KBM-7 (cell line): Measurements from ENCODE around the gene UCKL1.
"Not testable (repeated sequence)": the region's sequence is repeated elsewhere in the genome, so short reads cannot be mapped to it uniquely, and the experiment has no call there.

Experiments used
- DNase-seq: peaks from one replicate; pipeline ENCODE4 v3.0.0-alpha.2; 2015
- in situ Hi-C: fragments of 300-500 bp; cut with MboI; formaldehyde crosslinking; loops from 2 replicates; pipeline ENCODE4 v1.14.3; 2020; ENCODE audit warnings: low sequenced_read_pairs, low pct_unique_long_range_greater_than_20kb, mixed read lengths

UCKL1 gene

DNA sequence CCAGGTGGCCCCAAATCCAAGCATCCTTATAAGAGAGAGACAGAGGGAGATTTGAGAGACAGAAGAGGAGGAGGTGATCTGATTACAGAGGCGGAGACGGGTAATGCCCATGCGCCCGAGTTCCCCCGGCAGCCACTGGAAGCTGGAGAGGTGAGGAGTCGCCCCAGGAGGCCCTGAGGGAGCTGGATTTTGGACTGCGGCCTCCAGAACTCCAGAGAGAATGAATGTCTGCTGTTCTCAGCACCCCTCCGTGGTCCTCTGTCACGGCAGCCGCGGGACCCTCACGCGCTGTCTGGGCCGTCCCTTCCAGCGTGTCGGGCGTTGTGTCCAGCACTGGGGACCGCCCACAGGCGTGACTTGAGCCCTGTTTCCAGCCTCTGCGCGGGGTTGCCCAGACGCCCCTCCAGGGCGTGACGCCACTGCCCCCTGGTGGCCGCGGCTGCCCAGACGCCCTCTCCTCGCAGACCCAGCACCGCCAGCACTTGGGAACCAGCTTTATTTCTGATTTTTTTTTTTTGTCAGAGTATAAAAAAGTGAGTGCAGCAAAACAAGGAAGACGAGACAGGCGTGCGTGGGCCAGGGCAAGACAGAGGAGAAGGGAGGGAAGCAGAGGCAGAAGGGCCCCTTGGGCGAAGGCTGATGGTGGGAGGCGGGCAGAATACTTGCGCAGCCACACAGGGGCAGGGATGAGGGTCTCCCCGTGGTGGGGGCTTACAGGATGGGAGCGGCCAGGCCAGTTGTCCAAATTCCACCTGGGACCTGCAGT, 17.6 kb upstream of the UCKL1 start:
- in situ Hi-C loops = no loop called here
- peak; percentile 88 for DNase-seq

DNA sequence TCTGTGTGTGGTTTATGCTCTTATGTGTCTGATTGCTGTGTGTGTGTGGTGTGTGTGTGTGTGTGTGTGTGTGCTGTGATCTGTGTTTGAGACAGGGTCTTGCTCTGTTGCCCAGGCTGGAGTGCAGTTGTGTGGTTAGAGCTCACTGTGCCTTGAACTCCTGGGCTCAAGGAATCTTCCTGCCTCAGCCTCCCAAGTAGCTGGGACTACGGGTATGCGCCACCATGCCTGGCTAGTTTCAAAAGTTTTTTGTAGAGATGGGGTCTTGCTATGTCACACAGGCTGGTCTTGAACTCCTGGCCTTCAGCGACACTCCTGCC, 16.9 kb upstream of the UCKL1 start:
- no peak for DNase-seq
- in situ Hi-C loops = no loop called here

DNA sequence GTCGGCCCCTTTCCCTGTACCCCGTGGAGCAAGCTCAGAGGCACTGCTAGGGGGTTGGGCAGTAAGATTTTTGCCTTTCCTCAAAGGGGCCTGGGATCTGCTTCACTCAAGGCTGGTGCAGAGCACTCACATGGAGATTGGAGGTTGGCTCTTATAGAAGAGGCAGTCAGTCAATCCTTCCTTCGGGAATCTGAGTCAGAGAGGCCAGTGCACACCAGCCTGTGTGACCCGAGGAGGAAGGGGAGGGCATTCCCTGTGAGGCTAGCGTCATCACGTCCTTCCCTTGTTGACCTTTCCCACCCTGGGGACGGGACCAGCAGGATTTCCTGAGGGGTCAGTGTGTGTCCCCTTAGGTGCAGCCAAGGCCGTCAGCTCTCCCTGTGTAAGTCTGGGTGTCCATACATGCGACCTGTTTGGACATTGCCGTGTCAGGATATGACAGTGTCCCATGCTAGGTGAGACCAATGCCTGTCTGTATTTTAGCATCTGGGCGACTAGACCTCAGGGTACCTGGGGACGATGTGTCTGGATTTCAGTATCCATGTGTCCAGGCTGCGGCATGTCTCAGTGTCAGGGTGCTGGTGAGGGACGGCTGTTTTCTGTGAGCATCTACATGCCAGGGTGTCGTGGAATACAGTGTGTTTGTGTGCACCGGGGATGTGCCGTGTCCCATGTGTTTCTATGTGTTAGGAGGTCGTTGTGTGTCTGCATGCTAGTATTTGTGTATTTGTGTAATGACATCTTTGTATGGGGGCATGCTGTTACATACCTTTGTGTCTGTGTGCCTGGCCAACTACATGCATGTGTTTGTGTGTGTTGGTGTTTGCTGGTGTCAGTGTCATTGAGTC, 16.3 kb upstream of the UCKL1 start:
- DNase-seq = no peak
- in situ Hi-C loops = no loop called here

DNA sequence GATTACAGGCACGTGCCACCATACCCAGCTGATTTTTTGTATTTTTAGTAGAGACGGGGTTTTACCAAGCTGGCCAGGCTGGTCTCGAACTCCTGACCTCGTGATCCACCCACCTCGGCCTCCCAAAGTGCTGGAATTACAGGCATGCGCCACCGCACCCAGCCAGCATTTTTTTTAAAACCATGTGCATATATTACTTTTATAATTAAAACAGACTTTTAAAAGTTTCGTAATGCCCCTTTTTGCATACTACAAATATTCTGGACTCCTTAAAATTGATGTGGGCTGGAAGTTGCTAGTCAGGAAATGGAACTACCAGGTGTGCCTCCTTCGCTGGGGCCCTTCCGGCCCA, 15.7 kb upstream of the UCKL1 start:
- in situ Hi-C loops = not testable (repeated sequence)

DNA sequence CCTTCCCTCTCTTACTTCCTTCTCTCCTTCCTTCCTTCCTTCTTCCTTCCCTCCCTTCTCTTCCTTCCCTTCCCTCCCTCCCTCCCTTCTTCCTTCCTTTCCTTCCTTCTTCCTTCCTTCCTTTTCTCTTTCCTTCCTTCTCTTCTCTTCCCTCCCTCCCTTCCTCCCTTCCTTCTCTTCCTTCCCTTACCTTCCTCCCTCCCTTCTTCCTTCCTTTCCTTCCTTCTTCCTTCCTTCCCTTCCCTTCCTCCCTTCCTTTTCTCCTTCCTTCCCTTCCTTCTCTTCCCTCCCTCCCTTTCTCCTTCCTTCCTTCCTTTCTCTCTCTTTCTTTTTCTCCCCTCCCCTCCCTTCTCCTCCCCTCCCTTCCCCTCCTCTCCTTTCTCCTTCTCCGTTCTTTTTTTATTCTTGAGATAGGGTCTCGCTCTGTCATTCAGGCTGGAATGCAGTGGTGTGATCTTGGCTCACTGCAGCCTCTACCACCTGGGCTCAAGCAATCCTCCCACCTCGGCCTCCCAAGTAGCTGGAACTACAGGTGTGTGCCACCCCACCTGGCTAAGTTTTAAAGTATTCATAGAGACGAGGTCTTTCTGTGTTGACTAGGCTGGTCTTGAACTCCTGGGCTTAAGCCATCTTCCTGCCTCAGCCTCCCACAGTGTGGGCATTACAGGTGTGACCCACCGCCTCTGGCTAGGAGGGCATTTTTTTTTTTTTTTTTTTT, 14.7 kb upstream of the UCKL1 start:
- DNase-seq = no peak
- in situ Hi-C loops = no loop called here

More for the DNA sequence above, 15.7 kb upstream of the UCKL1 start:
- not testable (repeated sequence) for DNase-seq

DNA sequence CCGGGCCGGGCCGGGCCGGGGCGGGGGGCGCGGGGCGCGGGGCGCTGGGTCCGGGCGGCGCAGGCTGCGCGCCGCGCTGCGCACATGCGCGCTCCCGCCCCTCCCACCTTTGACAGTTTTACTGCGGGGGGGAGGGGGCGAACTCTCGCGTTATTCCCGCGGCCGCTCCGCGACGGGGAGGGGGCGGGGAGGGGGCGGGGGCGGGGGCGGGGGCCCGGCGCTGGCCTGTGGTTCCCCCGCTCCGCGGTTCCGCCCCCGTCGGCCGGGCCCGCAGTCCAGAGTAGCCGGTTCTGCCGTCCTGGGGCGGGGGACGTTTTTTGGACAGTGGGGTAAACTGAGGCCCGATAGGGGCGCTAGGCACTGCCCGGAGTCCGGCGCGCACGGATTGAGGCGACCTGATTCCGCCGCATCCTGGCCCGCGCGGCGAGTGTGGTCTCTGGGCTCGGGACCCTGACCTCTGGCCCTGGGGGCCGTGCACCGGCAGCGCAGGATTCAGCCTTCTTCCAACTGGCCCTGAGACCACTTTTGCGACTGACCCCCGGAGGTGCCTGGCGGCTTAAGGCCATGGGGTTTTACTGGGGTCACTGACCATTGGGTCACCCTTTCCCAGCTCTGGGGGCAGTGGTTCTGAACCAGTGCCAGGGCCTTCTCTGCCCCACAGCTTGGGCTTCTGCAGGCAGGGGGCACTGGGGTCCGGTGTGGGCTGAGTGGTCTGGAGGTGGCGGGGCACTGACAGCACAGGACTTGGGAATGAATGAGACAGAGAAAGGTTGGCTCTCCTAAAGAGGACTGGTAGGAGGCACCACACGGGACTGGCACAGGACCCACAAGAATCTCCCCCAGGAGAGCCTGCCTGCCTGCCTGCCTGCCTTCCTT, 13.9 kb upstream of the UCKL1 start, which contains the start of gene ZNF512B:
Gene ZNF512B, minus strand, starts transcription at position 93 of the 876 bp plus-strand sequence. CDS start 1,980 bp downstream, outside the sequence.
- DNase-seq = no peak
- in situ Hi-C loops = no loop called here

DNA sequence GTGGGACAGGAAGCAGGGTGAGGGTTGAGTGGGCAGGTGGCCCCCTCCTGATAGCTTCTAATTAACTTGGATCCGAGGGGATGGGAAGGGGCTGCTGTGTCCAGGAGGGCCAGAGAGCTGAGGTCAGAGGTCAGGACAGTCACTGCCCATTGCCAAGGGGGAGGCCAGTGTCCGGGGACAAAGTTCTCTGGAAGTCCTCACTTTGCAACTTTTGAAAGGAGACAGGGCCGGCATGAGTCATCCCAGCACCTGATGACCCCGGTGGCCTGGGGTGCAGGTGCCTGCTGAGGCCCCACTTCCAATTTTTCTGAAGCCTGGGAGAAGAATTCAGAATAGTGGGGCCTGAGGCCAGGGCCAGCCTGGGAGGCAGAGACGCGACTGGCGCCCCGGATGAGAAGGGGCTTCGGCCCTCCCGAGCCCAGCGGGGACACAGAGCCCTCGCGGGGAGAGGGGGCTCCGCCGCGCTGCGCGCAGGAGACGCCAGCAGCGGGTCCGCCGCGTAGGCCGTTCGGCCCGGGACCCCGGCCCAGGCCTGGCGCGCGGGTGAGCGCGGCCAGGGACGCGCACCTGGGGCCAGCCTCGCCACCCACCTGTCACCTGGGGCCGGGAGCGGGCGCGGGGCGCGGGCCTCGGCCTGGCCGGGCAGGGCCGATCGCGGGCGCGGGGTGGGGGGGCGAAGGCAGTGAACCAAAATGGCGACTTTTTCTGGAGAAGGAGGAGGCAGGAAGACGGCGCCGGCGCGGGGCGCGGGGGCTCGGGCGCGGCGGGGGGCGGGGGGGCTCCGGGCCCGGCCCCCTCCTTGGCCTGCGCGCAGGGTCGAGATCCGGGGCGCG, 12.9 kb upstream of the UCKL1 start:
- no peak for DNase-seq
- in situ Hi-C loops = no loop called here

DNA sequence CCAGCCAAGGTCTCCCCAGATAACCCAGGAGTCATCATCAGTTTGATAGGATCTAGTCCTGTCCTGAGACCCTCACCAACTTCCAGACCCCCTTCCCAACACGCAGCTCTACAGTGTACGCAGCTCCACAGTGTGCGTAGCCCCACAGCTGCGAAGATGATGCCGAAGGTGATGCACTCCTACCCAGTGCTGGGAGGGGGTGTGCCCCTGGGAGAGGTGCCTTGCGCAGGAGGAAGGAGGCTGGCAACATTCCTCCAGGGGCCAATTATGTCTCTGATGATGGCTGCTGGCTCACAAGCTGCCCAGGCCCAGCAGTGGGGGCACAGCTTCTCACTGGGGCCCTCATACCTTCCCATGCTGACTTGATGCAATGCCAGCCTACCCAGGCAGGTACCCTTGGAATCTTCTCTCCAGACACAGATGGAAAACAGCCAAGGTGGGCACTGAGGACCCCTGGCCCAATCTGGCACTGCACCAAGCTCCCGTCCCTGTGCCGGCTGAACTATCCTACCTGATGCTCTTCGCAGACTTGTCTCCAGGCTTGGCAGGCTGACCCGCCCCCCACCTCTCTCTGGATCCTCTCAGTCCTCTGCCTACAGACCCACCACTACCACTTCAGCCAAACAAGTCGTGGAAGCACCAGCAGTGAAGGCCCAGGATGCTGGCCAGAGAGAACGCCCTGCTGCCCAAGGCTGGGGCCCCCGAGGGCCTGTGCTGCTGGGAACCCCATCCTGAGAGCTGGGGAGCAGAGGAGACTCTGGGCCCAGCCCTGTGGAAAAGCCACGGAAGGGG, 12.1 kb upstream of the UCKL1 start:
- DNase-seq = no peak

DNA sequence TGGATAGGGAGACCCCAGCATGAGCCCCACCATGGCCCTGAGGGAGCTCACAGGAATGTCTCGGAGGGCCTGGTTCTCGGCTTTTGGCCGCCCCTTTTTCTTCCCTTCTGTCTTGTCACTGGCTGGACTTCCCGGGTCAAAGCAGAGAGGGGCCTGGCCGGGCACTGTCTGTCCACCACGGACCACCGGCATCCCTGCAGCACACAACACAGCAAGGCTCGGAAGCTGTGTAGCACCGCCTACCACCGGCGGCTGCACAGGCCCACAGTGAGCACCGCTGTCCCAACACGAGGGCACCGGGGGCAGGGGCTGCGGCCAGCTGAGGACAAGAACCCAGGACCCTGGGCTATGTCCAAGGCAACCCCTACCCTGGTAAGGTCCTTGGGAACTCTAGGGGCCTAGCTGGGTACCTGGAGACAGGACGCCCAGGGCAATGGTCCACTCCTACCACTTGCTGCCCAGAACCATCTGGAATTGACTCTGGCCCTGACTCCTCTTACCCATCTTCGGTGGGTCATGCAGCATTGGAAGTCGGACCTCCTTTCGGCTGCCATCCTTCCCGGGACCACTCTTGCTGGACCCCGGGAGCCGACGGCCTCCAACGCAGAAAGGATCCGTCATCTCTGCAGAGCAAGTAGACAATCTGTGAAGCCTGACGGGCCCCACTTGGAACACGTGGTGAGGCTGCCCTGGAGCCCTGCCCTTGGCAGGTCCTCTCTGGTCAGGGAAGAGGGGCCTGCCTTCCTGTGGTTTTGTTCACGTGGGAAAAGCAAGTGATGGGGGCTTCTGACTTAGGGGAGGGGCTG, 11.3 kb upstream of the UCKL1 start:
- in situ Hi-C loops = no loop called here
- DNase-seq = no peak

More for the DNA sequence above, 12.1 kb upstream of the UCKL1 start:
- in situ Hi-C loops = no loop called here

DNA sequence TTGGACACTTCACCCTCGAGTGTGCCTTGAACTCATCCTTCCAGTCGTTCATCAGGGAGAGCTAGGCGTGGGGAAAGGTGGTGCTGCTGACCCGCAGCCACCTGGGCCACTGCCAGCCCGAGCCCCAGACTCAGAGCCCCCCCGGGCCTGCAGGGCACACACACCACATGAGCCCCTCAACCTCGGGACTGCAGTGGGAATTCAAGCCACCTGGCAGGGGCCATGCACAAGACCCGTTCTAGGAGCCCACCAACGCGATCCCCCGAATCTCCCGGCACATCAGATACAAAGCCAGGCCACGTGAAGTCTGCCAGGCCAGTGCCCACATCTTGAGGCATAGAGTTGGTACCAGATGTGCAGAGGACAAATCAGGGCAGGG, 10.7 kb upstream of the UCKL1 start:
- in situ Hi-C loops = no loop called here
- no peak for DNase-seq

DNA sequence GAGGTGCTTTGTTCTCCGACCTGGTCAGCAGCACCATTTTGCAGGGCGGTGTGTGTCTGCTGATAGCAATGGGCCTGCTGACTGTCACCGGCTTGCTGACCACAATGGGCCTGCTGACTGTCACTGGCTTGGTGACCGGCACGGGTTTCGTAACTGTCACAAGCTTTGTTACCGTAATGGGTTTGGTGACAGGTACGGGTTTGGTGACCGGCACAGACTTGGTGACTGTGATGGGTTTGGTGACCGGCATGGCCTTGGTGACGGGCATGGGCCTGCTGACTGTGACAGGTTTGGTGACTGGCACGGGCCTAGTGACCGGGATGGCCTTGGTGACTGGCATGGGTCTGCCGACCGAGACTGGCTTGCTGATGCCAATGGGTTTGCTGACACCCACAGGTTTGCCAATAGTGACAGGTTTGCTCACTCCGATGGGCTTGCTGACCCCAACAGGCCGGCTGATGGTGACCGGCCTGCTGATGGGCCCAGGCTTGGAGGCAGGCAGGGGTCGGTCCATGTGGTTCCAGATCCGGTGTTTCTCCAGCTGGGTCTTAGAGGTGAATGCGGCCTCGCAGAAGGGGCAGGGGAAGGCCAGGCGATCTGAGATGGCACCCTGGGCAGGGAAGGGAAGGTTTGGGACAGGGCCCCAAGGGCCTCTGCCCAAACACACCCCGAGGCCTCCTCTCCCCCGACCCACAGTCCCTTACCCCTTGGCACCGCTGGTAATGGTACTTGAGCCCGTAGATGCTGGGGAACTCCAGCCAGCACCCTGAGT, 10.1 kb upstream of the UCKL1 start:
- DNase-seq = no peak

DNA sequence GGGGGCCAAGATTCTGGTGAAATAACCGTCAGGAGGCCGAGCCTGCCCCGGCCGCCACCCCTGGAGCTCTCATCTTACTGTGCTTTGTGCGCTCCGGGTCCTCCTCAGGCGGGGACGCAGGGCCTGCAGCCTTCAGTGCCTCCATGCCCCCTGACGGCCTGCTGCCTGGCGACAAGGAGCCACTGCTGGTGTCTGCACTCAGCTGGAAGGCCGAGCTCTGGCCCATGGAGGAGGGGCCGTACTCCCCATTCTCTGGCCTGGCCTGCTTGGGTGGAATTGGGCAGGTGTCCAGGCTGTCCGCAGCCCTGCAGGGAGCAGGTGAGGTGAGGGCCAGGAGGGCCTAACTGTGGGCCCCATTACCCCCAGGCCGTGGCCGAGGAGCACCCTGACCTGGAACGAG, 8.2 kb upstream of the UCKL1 start:
- no peak for DNase-seq
- in situ Hi-C loops = no loop called here

More for the DNA sequence above, 10.1 kb upstream of the UCKL1 start:
- in situ Hi-C loops = no loop called here

DNA sequence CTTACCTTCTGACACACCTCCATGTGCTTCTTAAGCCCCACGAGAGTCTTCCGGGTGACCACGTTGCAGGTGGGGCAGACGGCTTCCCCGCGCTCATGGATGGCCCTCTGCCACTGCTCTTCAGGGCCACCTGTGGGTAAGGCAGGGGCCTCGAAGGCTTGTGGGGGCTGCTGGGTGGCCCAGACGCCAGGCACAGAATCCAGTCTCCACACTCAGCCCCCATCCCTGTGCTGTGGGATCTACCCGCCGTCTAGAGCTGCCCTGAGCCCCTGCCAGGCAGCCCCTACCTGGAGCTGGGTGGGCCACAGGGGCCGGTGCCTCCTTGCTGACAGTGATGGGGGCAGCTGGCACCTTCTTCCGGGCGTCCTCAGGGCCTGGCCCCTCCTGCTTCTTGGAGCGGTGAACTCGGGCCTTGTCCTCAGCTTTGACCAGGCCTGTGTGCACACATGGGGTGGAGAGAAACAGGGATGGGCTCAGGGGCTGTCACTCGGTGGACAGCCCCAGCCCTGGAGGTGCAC, 7.6 kb upstream of the UCKL1 start:
- in situ Hi-C loops = no loop called here
- no peak for DNase-seq

DNA sequence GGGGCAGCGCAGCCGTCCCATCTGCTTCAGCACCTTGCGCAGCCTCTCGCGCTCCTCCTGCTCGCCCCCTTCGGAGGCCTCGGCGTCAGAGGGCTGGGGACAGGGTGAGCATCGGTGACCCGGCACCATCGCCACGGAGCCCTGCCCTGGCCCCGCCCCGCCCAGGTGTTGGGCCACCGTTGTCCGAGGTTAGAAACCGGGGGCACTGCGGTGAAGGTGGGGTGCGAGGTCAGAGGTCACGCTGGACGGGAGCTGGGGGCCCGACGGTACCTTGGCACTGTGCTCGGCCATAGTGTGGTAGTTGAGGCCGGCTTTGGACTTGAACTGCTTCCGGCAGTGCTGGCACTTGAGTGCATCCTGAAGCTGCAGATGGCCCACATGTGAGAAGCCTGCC, 7.1 kb upstream of the UCKL1 start:
- in situ Hi-C loops = no loop called here
- no peak for DNase-seq

DNA sequence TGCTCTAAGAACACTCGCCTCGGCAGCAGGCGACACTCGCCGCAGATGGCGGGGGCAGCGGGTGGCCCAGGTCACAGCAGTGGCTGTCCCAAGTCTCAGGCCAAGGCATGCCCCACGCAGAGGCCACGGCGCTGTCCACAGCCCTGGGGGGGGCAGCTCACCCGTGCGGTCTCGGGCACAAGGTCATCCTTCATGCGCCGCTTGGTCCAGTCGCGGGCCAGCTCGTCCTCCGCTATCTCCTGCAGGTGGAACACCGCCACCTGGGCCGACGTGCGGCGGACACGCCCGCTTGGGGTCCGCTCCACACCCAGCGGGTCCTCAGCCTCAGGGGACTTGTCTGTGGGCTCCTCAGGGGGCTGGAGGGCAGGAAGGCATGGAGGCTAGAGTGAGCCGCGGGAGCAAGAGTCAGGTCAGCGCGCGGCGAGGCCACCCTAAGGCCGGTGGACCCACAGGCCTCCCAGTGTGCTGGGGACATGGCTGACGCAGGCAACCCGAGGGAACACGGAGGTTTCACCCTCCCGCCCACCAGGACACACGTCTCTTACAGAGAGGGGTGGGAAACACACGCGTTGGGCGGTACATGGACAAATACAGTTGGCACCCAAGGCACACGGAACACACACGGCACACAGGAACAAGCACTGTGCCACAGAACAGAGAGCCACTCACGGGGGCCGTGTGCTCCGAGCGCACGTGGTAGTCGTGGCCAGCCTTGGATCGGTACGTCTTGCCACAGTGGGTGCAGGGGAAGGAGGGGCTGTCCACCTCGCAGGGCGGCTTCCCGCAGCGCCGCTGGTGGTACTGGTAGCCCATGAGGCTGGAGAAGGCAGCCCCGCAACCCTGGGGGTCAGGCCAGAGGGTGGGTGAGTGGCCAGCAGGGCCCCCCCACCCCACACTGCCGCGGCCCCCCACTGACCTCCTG, 6.5 kb upstream of the UCKL1 start:
- no peak for DNase-seq
- in situ Hi-C loops = no loop called here
